ENCODE measurements around the gene MCM5.
A peak's percentile ranks its signal among the peaks of the same experiment; 100 is the strongest.
"Not testable (repeated sequence)": the region's sequence is repeated elsewhere in the genome, so short reads cannot be mapped to it uniquely, and the experiment has no call there.

Gene MCM5

DNA sequence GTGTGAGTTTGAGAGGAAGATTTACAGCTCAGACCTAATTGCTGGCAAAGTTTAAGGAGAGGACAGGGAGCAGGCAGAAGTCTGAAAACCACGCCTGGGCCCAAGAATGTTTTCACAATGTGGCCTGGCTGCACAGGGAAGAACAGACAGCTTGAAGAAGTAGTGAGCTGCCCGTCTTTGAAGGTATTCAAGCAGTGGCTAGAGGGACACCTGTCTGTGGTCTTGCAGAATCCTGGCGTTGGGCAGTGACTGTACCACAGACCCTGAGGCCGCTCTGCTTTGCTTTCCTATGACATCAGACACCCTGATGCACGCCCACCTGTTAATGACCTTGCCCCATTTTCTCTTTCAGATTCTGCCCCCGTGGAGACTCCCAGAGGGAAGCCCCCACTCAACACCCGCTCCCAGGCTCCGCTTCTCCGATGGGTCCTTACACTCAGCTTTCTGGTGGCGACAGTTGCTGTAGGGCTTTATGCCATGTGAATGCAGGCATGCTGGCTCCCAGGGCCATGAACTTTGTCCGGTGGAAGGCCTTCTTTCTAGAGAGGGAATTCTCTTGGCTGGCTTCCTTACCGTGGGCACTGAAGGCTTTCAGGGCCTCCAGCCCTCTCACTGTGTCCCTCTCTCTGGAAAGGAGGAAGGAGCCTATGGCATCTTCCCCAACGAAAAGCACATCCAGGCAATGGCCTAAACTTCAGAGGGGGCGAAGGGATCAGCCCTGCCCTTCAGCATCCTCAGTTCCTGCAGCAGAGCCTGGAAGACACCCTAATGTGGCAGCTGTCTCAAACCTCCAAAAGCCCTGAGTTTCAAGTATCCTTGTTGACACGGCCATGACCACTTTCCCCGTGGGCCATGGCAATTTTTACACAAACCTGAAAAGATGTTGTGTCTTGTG is 6.6 kb upstream of the MCM5 start:
- no peak overlapping the region for H3K4me3 ChIP-seq (ENCODE audit: low read length in 2 of 2)
- H3K27me3 ChIP-seq (ENCODE audit: control insufficient read depth in 1 of 2, insufficient read depth in 2 of 2, low read length in 2 of 2) = no peaks in the 10 kb centered on the region
- H3K36me3 ChIP-seq (ENCODE audit: control insufficient read depth in 2 of 2, insufficient read depth in 2 of 2, low read length in 2 of 2) = peaks cover 0 to 3% of the 10 kb centered on the region in 2 donors
- no peak overlapping the region for H3K27ac ChIP-seq (ENCODE audit: low read length)
- H3K9me3 ChIP-seq (ENCODE audit: control insufficient read depth in 2 of 2, low read length in 2 of 2) = no peaks in the 10 kb centered on the region
- H3K4me1 ChIP-seq (ENCODE audit: control insufficient read depth, insufficient read depth, low read length) = no peaks in the 10 kb centered on the region
- no peak overlapping the region for H3K9ac ChIP-seq (ENCODE audit: low read length in 2 of 2)

DNA sequence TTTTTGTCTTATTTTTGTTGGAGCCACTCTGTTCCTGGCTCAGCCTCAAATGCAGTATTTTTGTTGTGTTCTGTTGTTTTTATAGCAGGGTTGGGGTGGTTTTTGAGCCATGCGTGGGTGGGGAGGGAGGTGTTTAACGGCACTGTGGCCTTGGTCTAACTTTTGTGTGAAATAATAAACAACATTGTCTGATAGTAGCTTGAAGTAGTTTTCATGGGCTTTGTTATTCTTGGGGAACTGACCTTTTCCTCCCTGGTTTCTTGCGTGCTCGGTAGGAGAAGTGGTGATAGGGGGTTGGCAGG is 6.0 kb upstream of the MCM5 start:
- Histone ChIP-seq H3K4me1 (ENCODE audit: control insufficient read depth, insufficient read depth, low read length) (no peaks in the 10 kb centered on the region), H3K9ac (ENCODE audit: low read length in 2 of 2) (no peak overlapping the region), H3K36me3 (ENCODE audit: control insufficient read depth in 2 of 2, insufficient read depth in 2 of 2, low read length in 2 of 2) (peaks cover 0 to 3% of the 10 kb centered on the region in 2 donors), H3K27ac (ENCODE audit: low read length) (no peak overlapping the region), H3K9me3 (ENCODE audit: control insufficient read depth in 2 of 2, low read length in 2 of 2) (no peaks in the 10 kb centered on the region), H3K4me3 (ENCODE audit: low read length in 2 of 2) (no peak overlapping the region), H3K27me3 (ENCODE audit: control insufficient read depth in 1 of 2, insufficient read depth in 2 of 2, low read length in 2 of 2) (no peaks in the 10 kb centered on the region)

DNA sequence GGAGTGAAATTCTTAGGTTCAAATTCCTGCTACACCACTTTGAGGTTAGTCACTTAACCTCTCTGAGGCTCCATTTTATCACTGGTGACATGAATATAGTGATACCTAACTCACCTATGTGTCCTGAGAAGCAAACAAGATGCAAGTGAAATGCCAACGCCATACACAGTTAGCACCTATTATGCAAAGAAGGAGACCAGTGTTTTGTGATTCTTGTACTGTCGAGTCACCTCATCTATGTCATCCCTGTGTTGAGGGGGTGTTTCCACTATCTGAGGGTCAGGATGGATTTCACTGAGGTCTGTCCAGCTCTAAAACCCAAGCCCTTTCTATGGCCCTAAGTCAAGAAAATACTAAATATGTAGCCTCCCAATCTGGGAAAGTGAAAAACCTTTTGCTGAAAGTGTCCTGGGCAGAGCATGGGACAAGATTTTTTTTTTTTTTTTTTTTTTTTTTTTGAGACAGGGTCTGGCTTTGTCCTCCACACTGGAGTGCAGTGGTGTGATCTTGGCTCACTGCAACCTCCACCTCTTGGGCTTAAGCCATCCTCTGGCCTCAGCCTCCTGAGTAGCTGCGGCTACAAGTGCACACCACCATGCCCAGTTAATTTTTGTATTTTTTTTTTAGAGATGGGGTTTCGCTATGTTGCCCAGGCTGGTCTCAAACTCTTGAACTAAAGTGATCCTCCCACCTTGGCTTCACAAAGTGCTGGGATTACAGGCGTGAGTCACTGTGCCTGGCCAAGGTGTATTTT is 5.0 kb upstream of the MCM5 start:
- no peak overlapping the region for H3K4me3 ChIP-seq (ENCODE audit: low read length in 2 of 2)
- no peaks in the 10 kb centered on the region for H3K27me3 ChIP-seq (ENCODE audit: control insufficient read depth in 1 of 2, insufficient read depth in 2 of 2, low read length in 2 of 2)
- peaks cover 0 to 3% of the 10 kb centered on the region in 2 donors for H3K36me3 ChIP-seq (ENCODE audit: control insufficient read depth in 2 of 2, insufficient read depth in 2 of 2, low read length in 2 of 2)
- peaks cover 5% of the 10 kb centered on the region for H3K4me1 ChIP-seq (ENCODE audit: control insufficient read depth, insufficient read depth, low read length)
- no peak overlapping the region for H3K9ac ChIP-seq (ENCODE audit: low read length in 2 of 2)
- H3K9me3 ChIP-seq (ENCODE audit: control insufficient read depth in 2 of 2, low read length in 2 of 2) = no peaks in the 10 kb centered on the region
- H3K27ac ChIP-seq (ENCODE audit: low read length) = no peak overlapping the region

DNA sequence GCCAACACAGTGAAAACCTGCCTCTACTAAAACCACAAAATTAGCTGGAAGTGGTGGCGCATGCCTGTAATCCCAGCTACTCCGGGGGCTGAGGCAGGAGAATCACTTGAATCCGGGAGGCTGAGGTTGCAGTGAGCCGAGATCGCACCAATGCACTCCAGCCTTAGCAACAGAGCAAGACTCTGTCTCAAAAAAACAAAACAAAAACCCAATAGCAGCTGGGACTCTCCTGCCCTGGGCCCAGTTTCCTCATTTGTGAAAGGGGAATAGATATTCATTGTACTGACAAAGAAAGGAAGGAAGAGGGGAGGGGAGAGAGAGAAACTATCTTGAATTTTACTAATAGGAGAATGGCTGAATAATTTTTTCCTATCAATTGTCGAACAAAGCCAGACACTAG is 3.3 kb upstream of the MCM5 start:
- H3K36me3 ChIP-seq (ENCODE audit: control insufficient read depth in 2 of 2, insufficient read depth in 2 of 2, low read length in 2 of 2); H3K27me3 ChIP-seq (ENCODE audit: control insufficient read depth in 1 of 2, insufficient read depth in 2 of 2, low read length in 2 of 2); H3K9ac ChIP-seq (ENCODE audit: low read length in 2 of 2); H3K9me3 ChIP-seq (ENCODE audit: control insufficient read depth in 2 of 2, low read length in 2 of 2); H3K27ac ChIP-seq (ENCODE audit: low read length); H3K4me3 ChIP-seq (ENCODE audit: low read length in 2 of 2): not testable (repeated sequence)
- peaks cover 11% of the 10 kb centered on the region for H3K4me1 ChIP-seq (ENCODE audit: control insufficient read depth, insufficient read depth, low read length)

DNA sequence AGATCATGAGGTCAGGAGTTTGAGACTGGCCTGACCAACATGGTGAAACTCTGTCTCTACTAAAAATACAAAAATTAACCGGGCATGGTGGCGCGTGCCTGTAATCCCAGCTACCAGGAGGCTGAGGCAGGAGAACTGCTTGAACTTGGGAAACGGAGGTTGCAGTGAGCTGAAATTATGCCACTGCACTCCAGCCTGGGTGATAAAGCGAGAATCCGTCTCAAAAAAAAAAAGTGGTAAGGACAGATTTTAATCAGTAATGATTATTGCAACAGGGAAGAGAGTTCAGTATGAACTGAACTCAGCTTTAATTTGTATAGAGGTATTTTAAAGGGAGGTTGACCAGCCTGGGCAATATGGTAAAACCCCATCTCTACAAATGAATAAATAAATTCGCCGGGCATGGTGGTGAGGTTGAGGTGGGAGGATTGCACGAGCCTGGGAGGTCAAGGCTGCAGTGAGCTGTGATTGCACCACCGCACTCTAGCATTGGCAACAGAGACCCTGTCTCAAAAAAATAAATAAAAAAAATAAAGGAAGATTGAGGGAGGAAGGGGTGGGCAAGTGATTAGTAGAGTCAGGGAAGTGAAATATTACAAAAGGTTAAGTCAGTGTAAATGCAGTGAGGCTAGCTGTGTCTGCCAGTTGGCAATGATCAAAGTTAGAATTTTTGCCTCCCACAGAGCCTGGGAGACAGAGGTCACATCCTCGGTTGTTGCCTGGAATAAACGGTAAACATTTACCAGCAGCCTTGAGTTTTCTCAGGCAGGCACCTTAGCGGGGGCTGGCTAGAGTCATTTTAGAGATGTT is 2.6 kb upstream of the MCM5 start:
- H3K9ac ChIP-seq (ENCODE audit: low read length in 2 of 2) = no peak overlapping the region
- H3K36me3 ChIP-seq (ENCODE audit: control insufficient read depth in 2 of 2, insufficient read depth in 2 of 2, low read length in 2 of 2) = peaks cover 0 to 5% of the 10 kb centered on the region in 2 donors
- no peaks in the 10 kb centered on the region for H3K9me3 ChIP-seq (ENCODE audit: control insufficient read depth in 2 of 2, low read length in 2 of 2)
- peaks cover 11% of the 10 kb centered on the region for H3K4me1 ChIP-seq (ENCODE audit: control insufficient read depth, insufficient read depth, low read length)
- H3K27me3 ChIP-seq (ENCODE audit: control insufficient read depth in 1 of 2, insufficient read depth in 2 of 2, low read length in 2 of 2) = no peaks in the 10 kb centered on the region
- no peak overlapping the region for H3K4me3 ChIP-seq (ENCODE audit: low read length in 2 of 2)
- H3K27ac ChIP-seq (ENCODE audit: low read length) = no peak overlapping the region

DNA sequence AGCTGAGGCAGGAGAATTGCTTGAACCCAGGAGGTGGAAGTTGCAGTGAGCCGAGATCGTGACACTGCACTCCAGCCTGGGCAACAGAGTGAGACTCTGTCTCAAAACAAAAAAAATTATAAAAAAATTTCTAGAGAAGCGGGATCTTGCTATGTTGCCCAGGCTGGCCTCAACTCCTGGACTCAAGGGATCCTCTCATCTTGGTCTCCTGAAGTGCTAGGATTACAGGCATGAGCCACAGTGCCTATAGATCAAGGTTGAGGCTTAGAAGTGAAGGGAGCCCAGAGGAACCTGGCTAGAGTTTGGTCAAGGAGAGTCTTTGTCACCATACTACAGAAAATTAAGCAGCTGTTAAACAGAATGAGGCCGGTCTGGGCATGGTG is 1.4 kb upstream of the MCM5 start:
- Histone ChIP-seq H3K4me3 (ENCODE audit: low read length in 2 of 2) (no peak overlapping the region), H3K27ac (ENCODE audit: low read length) (no peak overlapping the region), H3K27me3 (ENCODE audit: control insufficient read depth in 1 of 2, insufficient read depth in 2 of 2, low read length in 2 of 2) (no peaks in the 10 kb centered on the region), H3K36me3 (ENCODE audit: control insufficient read depth in 2 of 2, insufficient read depth in 2 of 2, low read length in 2 of 2) (peaks cover 5 to 6% of the 10 kb centered on the region in 2 donors), H3K9me3 (ENCODE audit: control insufficient read depth in 2 of 2, low read length in 2 of 2) (no peaks in the 10 kb centered on the region), H3K9ac (ENCODE audit: low read length in 2 of 2) (no peak overlapping the region), H3K4me1 (ENCODE audit: control insufficient read depth, insufficient read depth, low read length) (peaks cover 11% of the 10 kb centered on the region)

DNA sequence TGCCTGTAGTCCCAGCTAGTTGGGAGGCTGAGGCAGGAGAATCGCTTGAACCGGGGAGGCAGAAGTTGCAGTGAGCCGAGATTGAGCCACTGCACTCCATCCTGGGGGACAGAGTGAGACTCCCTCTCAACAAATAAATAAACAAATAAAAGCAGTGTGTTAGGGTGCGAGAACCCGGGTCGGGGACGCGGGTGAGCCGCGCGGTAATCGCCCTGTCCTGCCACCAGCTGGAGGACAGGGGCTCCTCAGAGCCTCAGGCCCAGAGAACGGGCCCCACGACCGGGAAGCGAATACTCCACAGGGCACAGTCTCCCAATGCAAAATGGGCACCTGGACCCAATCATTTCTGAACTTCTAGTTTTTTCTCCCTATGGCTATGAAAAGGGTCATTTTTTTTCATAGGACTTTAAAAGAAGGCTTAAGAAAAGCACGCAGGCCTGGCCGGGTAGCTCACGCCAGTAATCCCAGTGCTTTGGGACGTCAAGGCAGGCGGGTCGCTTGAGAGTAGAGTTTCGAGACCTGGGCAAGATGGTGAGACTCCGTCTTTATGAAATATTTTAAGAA is 744 bp upstream of the MCM5 start:
- peaks cover 11% of the 10 kb centered on the region for H3K4me1 ChIP-seq (ENCODE audit: control insufficient read depth, insufficient read depth, low read length)
- H3K9ac ChIP-seq (ENCODE audit: low read length in 2 of 2) = peak overlapping the region; percentile 58 to 68
- H3K36me3 ChIP-seq (ENCODE audit: control insufficient read depth in 2 of 2, insufficient read depth in 2 of 2, low read length in 2 of 2) = peaks cover 6 to 7% of the 10 kb centered on the region in 2 donors
- H3K4me3 ChIP-seq (ENCODE audit: low read length in 2 of 2) = peak overlapping the region; percentile 92 to 97
- no peak overlapping the region for H3K27ac ChIP-seq (ENCODE audit: low read length)
- no peaks in the 10 kb centered on the region for H3K9me3 ChIP-seq (ENCODE audit: control insufficient read depth in 2 of 2, low read length in 2 of 2)
- H3K27me3 ChIP-seq (ENCODE audit: control insufficient read depth in 1 of 2, insufficient read depth in 2 of 2, low read length in 2 of 2) = no peaks in the 10 kb centered on the region

DNA sequence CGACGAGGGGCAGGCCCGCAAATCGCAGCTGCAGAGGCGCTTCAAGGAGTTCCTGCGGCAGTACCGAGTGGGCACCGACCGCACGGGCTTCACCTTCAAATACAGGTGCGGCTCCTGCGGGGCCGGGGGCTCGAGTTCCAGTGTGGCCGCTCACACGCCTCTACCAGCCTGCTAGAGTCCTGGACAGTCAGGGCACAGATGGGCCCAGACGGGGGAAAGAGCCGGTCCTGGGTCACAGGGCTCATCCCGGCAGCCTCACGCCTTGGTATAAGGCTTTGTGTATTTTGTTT is 506 bp downstream of the MCM5 start:
- peak overlapping the region; percentile 53 for H3K27ac ChIP-seq (ENCODE audit: low read length)
- peak overlapping the region; percentile 68 to 70 for H3K9ac ChIP-seq (ENCODE audit: low read length in 2 of 2)
- peaks cover 11% of the 10 kb centered on the region for H3K4me1 ChIP-seq (ENCODE audit: control insufficient read depth, insufficient read depth, low read length)
- no peaks in the 10 kb centered on the region for H3K27me3 ChIP-seq (ENCODE audit: control insufficient read depth in 1 of 2, insufficient read depth in 2 of 2, low read length in 2 of 2)
- peaks cover 12% of the 10 kb centered on the region in 2 donors for H3K36me3 ChIP-seq (ENCODE audit: control insufficient read depth in 2 of 2, insufficient read depth in 2 of 2, low read length in 2 of 2)
- no peaks in the 10 kb centered on the region for H3K9me3 ChIP-seq (ENCODE audit: control insufficient read depth in 2 of 2, low read length in 2 of 2)
- peak overlapping the region; percentile 92 to 97 for H3K4me3 ChIP-seq (ENCODE audit: low read length in 2 of 2)

DNA sequence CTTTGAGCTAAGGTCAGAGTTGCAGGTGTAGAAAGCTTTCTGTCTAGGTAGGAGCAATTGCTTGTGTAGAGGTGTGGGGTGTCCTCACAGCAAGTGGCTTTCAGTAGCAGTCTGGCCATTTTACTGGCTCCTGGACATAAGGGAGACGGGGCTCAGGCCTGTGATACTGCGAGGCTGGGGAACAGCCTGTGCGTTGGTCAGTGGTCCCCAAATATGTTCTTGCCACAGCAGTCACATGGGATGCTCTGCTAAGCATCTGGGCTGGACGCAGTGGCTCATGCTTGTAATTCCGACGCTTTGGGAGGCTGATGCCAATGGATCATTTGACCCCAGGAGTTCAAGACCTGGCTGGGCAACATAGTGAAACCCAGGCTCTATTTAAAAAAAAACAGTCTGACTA is 1.9 kb downstream of the MCM5 start:
- H3K36me3 ChIP-seq (ENCODE audit: control insufficient read depth in 2 of 2, insufficient read depth in 2 of 2, low read length in 2 of 2) = peaks cover 12 to 19% of the 10 kb centered on the region in 2 donors
- H3K27ac ChIP-seq (ENCODE audit: low read length) = no peak overlapping the region
- no peaks in the 10 kb centered on the region for H3K9me3 ChIP-seq (ENCODE audit: control insufficient read depth in 2 of 2, low read length in 2 of 2)
- H3K27me3 ChIP-seq (ENCODE audit: control insufficient read depth in 1 of 2, insufficient read depth in 2 of 2, low read length in 2 of 2) = no peaks in the 10 kb centered on the region
- no peak overlapping the region for H3K4me3 ChIP-seq (ENCODE audit: low read length in 2 of 2)
- H3K9ac ChIP-seq (ENCODE audit: low read length in 2 of 2) = no peak overlapping the region
- peaks cover 11% of the 10 kb centered on the region for H3K4me1 ChIP-seq (ENCODE audit: control insufficient read depth, insufficient read depth, low read length)

DNA sequence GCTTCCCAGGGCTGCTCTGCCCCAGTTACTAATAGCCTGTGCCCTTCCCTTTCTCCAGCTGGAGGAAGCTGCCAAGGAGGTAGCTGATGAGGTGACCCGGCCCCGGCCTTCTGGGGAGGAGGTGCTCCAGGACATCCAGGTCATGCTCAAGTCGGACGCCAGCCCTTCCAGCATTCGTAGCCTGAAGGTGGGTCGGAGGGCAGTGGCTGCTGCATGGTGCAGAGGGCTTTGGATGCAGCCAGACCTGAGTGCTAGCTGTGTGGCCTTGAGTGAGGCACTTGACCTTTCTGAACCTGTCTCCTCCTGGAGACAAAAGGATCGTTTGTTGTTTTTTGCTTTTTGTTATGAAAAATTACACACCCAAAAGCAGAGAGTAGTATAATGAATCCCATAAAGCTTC is 3.4 kb downstream of the MCM5 start:
- H3K4me1 ChIP-seq (ENCODE audit: control insufficient read depth, insufficient read depth, low read length) = peaks cover 11% of the 10 kb centered on the region
- no peak overlapping the region for H3K4me3 ChIP-seq (ENCODE audit: low read length in 2 of 2)
- peaks cover 22 to 31% of the 10 kb centered on the region in 2 donors for H3K36me3 ChIP-seq (ENCODE audit: control insufficient read depth in 2 of 2, insufficient read depth in 2 of 2, low read length in 2 of 2)
- H3K9me3 ChIP-seq (ENCODE audit: control insufficient read depth in 2 of 2, low read length in 2 of 2) = no peaks in the 10 kb centered on the region
- H3K27ac ChIP-seq (ENCODE audit: low read length) = no peak overlapping the region
- no peaks in the 10 kb centered on the region for H3K27me3 ChIP-seq (ENCODE audit: control insufficient read depth in 1 of 2, insufficient read depth in 2 of 2, low read length in 2 of 2)
- H3K9ac ChIP-seq (ENCODE audit: low read length in 2 of 2) = no peak overlapping the region
